Measurements from ENCODE around the gene CTSK. TPM values are rescaled to one million over a fixed set of nuclear protein-coding genes. Genes with fewer than 3 reads are reported as not detected.

CTSK gene
- total RNA-seq, 1 donor from 2014 or later = 2.4 TPM

- FAIRE-seq = no peak
- Histone ChIP-seq H3K4me3 (ENCODE audit: low read depth, low read length) (no peak overlapping the region), H3K27me3 (ENCODE audit: control insufficient read depth, insufficient read depth, low read length) (no peaks in the 10 kb centered on the region), H3K36me3 (ENCODE audit: control insufficient read depth, insufficient read depth, low read length) (no peaks in the 10 kb centered on the region)
- peak; percentile 44 for DNase-seq (ENCODE audit: low read depth)
- TF ChIP-seq CTCF (IDR thresholded peaks at IDR 0.05; ENCODE audit: insufficient read depth, low read length, severe bottlenecking) = no peak
These were observed 59.0 kb downstream of the CTSK start for GRCh38 chr1:150748878-150749719.

Other genes starting within 250 kb of the CTSK start
- gene MCL1, start 228.7 kb downstream of the CTSK start, total RNA-seq = 247 and 280 TPM in 2 replicates
- gene ENSA, start 178.6 kb downstream of the CTSK start, total RNA-seq = 123 and 124 TPM in 2 replicates
- gene GOLPH3L, start 111.1 kb downstream of the CTSK start, total RNA-seq = 10.8 and 13.1 TPM in 2 replicates
- gene HORMAD1, start 87.4 kb downstream of the CTSK start, total RNA-seq = 1.8 and 4.1 TPM in 2 replicates
- gene CTSS, start 42.5 kb downstream of the CTSK start, total RNA-seq = 0.53 and 5.4 TPM in 2 replicates
- 15.8 and 22.0 TPM in 2 replicates for gene ARNT, start 68.3 kb upstream of the CTSK start, total RNA-seq
- gene CTXND2, start 78.9 kb upstream of the CTSK start, total RNA-seq = not detected in 2 replicates
- gene SETDB1, start 118.1 kb upstream of the CTSK start, total RNA-seq = 24.0 and 24.7 TPM in 2 replicates
- gene CERS2, start 166.6 kb upstream of the CTSK start, total RNA-seq = 55.2 and 82.9 TPM in 2 replicates
- 0.26 and 0.90 TPM in 2 replicates for gene ANXA9, start 174.0 kb upstream of the CTSK start, total RNA-seq
- gene MINDY1, start 198.6 kb upstream of the CTSK start, total RNA-seq = 5.5 and 13.6 TPM in 2 replicates
- 6.6 and 6.9 TPM in 2 replicates for gene PRUNE1, start 200.2 kb upstream of the CTSK start, total RNA-seq
- gene BNIPL, start 228.3 kb upstream of the CTSK start, total RNA-seq = 4.7 and 68.1 TPM in 2 replicates
- gene C1orf56, start 239.5 kb upstream of the CTSK start, total RNA-seq = 0.53 and 0.64 TPM in 2 replicates